ENCODE results near the gene NOTUM. TPM values are rescaled to one million over a fixed set of nuclear protein-coding genes. Genes with fewer than 3 reads are reported as not detected.

Gene NOTUM
- polyA plus RNA-seq, 4 donors = 1.0 to 1.1 TPM; not detected in 2

DNA sequence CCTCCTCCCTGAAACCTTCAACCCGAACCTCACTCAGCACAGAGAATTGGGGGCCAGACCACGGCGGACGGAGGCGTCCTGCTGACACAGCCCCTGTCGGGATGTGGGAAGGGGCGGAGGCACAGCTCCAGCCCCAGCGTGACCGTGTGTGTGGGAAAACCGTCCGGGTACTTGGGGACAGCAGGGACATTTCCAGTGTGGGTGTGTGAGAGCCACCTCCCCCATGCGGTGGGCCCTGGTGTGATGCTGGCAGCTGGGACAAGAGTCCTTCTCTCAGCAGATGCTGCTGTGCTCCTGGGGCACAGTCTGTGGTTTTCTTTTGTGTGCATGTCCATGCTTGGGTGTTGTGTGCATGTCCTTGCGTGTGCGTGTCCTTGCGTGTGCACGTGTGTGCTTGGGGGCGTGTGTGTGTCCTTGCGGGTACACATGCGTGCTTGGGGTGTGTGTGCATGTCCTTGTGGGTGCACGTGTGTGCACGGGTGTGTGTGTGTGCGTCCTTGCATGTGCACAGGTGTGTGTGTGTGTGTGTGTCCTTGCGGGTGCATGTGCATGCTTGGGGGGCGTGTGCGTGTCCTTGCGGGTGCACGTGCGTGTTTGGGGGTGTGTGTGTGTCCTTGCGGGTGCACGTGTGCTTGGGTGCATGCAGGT is 44.8 kb upstream of the NOTUM start:
- peaks cover 0 to 60% (median 2%) of the 10 kb centered on the region in 3 donors for H3K36me3 ChIP-seq (ENCODE audit: control insufficient read depth in 3 of 3, insufficient read depth in 2 of 3, low read depth in 1 of 3, low read length in 3 of 3)
- H3K4me1 ChIP-seq (ENCODE audit: control insufficient read depth in 3 of 3, insufficient read depth in 2 of 3, low read depth in 1 of 3, low read length in 2 of 3) = peaks cover 0 to 10% (median 0%) of the 10 kb centered on the region in 3 donors
- H3K27ac ChIP-seq (ENCODE audit: low read depth in 1 of 3, low read length in 2 of 3) = no peak overlapping the region
- H3K4me3 ChIP-seq (ENCODE audit: low read depth in 1 of 3, low read length in 3 of 3) = no peak overlapping the region
- H3K27me3 ChIP-seq (ENCODE audit: control insufficient read depth in 3 of 3, insufficient read depth in 3 of 3, low read length in 3 of 3) = no peaks in the 10 kb centered on the region
- no peaks in the 10 kb centered on the region for H3K9me3 ChIP-seq (ENCODE audit: control insufficient read depth in 2 of 2, insufficient read depth in 1 of 2, low read depth in 1 of 2, low read length in 1 of 2)
- WGBS, 3 donors = 89 to 91% (median 89%) methylated on average over 28 to 30 of the region's 30 CpGs
- DNase-seq (no peak), FAIRE-seq (no peak)

DNA sequence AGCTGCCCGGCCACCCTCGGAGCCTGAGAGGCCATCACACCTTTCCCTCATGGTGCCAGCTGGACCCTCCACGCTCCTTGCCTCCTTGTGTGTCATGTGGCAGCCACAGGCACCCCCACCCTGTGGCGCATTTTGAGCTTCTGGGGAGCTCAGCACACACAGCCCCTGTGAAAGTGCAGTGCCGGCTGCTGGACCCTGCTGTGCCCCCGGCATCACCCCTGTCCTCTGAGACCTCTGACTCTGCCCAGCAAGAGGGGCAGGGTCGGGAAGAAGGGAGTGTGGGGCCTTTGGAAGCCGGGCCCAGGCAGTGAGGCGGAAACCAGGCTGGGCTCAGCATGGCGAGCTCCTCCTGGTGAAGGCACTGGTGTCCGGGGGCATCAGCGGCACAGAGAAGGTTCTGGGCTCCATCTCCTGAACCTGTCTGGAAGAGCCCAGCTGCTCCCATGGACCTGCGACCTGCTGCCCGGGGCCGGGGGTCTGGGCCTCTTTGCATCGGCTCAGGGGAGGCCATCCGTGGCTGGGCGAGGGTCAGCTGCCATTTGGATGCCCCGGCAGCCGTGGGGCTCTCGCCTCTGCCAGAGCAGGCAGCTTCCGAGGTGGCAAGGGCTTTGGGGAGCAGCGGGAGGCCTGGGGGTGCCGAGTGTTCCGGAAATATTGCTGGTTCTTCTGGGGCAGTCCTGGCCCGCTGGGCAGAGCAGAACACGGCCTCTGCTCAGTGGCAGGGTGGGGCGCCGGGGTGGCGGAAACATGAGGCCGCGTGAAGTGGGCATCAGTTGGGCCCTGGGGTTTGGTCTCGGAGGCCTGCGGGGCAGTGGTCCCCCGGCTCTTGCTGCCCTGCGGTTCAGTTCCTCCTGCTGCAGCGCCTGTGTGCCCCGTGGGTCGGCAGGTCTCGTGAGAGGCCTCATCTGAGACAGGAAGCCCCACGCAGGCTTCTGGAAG is 43.8 kb upstream of the NOTUM start:
- H3K4me1 ChIP-seq (ENCODE audit: control insufficient read depth in 3 of 3, insufficient read depth in 2 of 3, low read depth in 1 of 3, low read length in 2 of 3) = peaks cover 0 to 20% (median 2%) of the 10 kb centered on the region in 3 donors
- H3K4me3 ChIP-seq (ENCODE audit: low read depth in 1 of 3, low read length in 3 of 3) = no peak overlapping the region
- peaks cover 0 to 55% (median 2%) of the 10 kb centered on the region in 3 donors for H3K36me3 ChIP-seq (ENCODE audit: control insufficient read depth in 3 of 3, insufficient read depth in 2 of 3, low read depth in 1 of 3, low read length in 3 of 3)
- DNase-seq (no peak), FAIRE-seq (no peak)
- H3K9me3 ChIP-seq (ENCODE audit: control insufficient read depth in 2 of 2, insufficient read depth in 1 of 2, low read depth in 1 of 2, low read length in 1 of 2) = no peaks in the 10 kb centered on the region
- no peak overlapping the region for H3K27ac ChIP-seq (ENCODE audit: low read depth in 1 of 3, low read length in 2 of 3)
- no peaks in the 10 kb centered on the region for H3K27me3 ChIP-seq (ENCODE audit: control insufficient read depth in 3 of 3, insufficient read depth in 3 of 3, low read length in 3 of 3)
- WGBS, 3 donors = 87 to 91% (median 89%) methylated on average over 34 to 41 of the region's 41 CpGs

DNA sequence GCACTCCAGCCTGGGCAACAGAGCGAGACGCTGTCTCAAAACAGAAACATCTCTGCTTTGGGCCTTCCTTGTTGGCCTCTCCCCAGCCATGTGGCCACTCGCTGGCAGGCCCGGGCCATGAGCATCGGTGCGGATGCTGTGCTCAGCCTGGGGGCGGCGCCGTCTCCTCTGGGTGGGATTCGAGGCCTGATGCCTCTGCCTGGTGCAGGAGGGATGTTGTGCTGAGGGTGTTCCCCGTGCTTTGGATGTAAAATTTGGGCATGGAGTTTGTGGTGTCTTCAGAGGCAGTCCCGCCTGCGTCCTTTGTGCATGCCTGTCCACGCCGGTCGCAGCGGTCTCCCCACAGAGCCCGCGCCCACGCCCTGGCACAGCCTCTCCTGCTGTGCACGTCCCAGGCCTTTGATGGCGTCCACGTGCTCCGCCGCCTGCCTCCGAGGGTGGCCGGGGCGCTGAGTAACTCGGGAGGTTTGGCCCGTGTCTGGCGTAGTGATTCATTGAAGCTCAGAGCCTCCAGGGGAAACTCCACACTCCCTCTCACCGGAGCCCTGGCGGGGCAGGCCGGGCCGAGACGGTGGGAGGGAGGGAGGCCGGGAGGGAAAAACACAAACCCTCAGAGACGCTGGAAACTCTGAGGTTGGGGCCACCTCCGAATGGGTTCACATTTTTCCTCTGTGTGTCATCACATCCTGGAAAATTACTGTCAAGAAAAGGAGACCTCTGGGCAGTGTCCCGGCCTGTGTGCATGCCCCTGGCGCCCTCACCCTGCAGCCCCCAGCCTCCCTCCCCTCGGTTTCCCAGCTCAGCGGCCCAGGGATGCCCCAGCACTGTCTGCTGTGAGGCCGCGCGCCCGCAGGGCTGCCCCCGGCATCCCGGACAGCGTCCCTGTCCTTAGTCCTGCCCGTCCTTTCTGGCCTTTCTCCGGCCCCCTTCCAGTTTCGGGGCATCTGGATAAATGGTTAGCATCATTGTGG is 42.7 kb upstream of the NOTUM start:
- no peak overlapping the region for H3K4me3 ChIP-seq (ENCODE audit: low read depth in 1 of 3, low read length in 3 of 3)
- peaks cover 0 to 53% (median 2%) of the 10 kb centered on the region in 3 donors for H3K36me3 ChIP-seq (ENCODE audit: control insufficient read depth in 3 of 3, insufficient read depth in 2 of 3, low read depth in 1 of 3, low read length in 3 of 3)
- FAIRE-seq (no peak), DNase-seq (no peak)
- peaks cover 0 to 23% (median 2%) of the 10 kb centered on the region in 3 donors for H3K4me1 ChIP-seq (ENCODE audit: control insufficient read depth in 3 of 3, insufficient read depth in 2 of 3, low read depth in 1 of 3, low read length in 2 of 3)
- H3K9me3 ChIP-seq (ENCODE audit: control insufficient read depth in 2 of 2, insufficient read depth in 1 of 2, low read depth in 1 of 2, low read length in 1 of 2) = no peaks in the 10 kb centered on the region
- H3K27me3 ChIP-seq (ENCODE audit: control insufficient read depth in 3 of 3, insufficient read depth in 3 of 3, low read length in 3 of 3) = no peaks in the 10 kb centered on the region
- H3K27ac ChIP-seq (ENCODE audit: low read depth in 1 of 3, low read length in 2 of 3) = no peak overlapping the region
- WGBS, 3 donors = 74 to 90% (median 85%) methylated on average over 53 of the region's 53 CpGs

DNA sequence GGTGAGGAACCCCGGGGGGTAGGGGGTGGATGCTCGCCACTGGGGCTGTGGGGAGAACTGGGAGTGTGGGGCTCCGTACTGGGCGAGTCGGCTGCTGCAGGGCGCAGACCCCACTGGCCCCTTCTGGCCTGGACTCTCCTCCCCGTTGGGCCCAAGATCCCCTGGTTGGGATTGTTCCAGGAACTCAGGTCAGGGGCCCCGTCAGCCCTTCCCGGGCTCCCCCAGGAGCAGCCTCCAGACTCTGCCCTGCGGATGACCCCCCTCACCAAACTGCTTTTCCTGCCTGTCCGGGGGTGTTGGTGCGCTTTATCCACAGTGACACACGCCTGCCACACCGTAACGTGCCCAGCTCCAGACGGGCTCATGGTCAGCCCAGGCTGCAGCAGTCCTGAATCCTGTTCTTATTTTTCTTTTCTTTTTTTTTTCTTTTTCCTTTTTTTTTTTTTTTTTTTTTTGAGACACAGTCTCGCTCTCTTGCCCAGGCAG is 40.6 kb upstream of the NOTUM start:
- DNase-seq (no peak), FAIRE-seq (no peak)
- Histone ChIP-seq H3K36me3 (ENCODE audit: control insufficient read depth in 3 of 3, insufficient read depth in 2 of 3, low read depth in 1 of 3, low read length in 3 of 3) (peaks cover 0 to 52% (median 2%) of the 10 kb centered on the region in 3 donors), H3K27me3 (ENCODE audit: control insufficient read depth in 3 of 3, insufficient read depth in 3 of 3, low read length in 3 of 3) (no peaks in the 10 kb centered on the region), H3K4me3 (ENCODE audit: low read depth in 1 of 3, low read length in 3 of 3) (no peak overlapping the region), H3K9me3 (ENCODE audit: control insufficient read depth in 2 of 2, insufficient read depth in 1 of 2, low read depth in 1 of 2, low read length in 1 of 2) (no peaks in the 10 kb centered on the region), H3K4me1 (ENCODE audit: control insufficient read depth in 3 of 3, insufficient read depth in 2 of 3, low read depth in 1 of 3, low read length in 2 of 3) (peaks cover 0 to 23% (median 2%) of the 10 kb centered on the region in 3 donors), H3K27ac (ENCODE audit: low read depth in 1 of 3, low read length in 2 of 3) (peak overlapping the region in 1 of 3 donors; percentile 65)
- 45 to 69% (median 63%) methylated on average over 16 to 17 of the region's 17 CpGs for WGBS, 3 donors

DNA sequence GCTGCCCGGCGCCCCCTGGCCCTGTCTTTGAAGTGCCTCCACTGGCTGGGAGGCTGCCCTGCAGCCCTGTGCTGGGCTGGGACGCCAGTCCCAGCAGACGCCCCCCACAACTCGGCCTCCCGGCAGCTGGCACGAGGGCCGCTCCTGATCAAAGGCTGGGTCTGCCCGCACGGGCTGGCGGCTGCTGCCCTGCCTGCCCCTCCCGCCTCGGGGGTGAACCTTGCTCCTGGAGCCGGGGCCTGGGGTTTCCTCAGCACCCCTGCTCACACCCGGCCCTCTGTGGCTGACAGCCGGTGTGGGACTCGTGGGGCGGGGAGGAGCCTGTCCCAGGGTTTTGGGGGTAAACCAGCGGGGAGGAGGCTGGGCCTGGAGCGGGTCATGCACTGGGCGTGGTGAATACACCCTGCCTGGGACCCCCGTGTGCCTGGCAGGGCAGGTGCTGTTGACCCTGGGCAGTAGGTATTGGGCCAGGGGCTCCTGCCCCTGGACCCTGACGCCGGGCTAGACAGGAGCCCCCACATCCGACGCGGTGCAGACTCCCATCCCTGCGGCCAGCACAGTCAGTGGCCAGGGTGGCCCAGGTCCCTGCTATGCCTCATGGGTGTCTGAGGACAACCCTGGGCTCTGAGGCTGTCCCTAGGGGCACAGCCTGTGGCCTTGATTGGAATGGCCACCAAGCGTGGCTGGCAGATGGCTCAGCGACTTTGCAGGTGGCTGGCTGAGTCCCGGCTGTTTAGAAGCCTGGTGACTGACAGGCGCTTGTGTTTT is 40.0 kb upstream of the NOTUM start:
- peaks cover 0 to 23% (median 2%) of the 10 kb centered on the region in 3 donors for H3K4me1 ChIP-seq (ENCODE audit: control insufficient read depth in 3 of 3, insufficient read depth in 2 of 3, low read depth in 1 of 3, low read length in 2 of 3)
- no peaks in the 10 kb centered on the region for H3K27me3 ChIP-seq (ENCODE audit: control insufficient read depth in 3 of 3, insufficient read depth in 3 of 3, low read length in 3 of 3)
- H3K4me3 ChIP-seq (ENCODE audit: low read depth in 1 of 3, low read length in 3 of 3) = no peak overlapping the region
- FAIRE-seq = no peak
- H3K27ac ChIP-seq (ENCODE audit: low read depth in 1 of 3, low read length in 2 of 3) = peak overlapping the region in 1 of 3 donors; percentile 65
- peaks cover 0 to 53% (median 2%) of the 10 kb centered on the region in 3 donors for H3K36me3 ChIP-seq (ENCODE audit: control insufficient read depth in 3 of 3, insufficient read depth in 2 of 3, low read depth in 1 of 3, low read length in 3 of 3)
- no peaks in the 10 kb centered on the region for H3K9me3 ChIP-seq (ENCODE audit: control insufficient read depth in 2 of 2, insufficient read depth in 1 of 2, low read depth in 1 of 2, low read length in 1 of 2)
- WGBS, 3 donors = 10 to 62% (median 46%) methylated on average over 27 to 32 of the region's 32 CpGs
- peak; percentile 78 to 89 for DNase-seq

DNA sequence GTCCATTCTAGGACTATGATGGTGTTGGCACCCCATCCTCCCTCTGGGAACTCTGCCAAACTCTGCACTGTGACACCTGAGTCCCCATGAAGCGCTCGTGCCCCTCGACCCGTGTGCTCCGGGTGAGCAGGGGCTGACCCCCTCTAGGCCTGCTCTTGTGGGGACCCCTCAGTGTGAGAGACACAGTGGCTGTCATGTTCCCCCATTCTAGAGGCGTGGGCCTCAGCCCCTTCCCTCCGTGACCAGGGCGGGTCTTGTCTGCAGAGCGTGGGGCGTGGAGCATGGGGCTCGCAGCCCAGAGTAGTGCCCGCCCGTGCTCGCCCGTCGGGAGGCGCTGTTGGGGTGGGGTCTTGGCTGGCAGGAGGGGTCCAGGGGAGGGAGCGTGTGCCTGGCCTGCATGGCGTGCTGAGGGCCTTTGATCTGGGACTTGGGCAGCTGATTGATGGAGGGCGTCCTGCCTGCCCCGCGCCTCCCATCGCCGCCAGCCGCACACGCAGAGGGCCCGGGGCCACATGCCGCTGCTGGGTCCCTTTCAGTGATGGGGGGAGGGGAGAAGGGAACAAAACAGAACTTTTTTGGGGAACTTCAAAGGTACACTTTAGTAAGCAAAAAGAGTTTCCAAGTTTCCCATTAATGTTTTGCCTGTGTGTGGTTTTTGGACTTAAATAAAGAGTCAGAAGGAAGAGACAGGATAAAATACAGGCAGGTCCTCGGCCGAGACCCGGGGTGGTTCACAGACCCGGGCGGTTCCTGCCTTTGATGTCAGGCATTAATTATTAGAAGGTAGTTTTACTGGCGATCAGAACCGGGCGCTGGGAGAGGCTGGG is 39.2 kb upstream of the NOTUM start:
- no peak for FAIRE-seq
- peak overlapping the region in 1 of 3 donors; percentile 13 for H3K27ac ChIP-seq (ENCODE audit: low read depth in 1 of 3, low read length in 2 of 3)
- peaks cover 0 to 23% (median 2%) of the 10 kb centered on the region in 3 donors for H3K4me1 ChIP-seq (ENCODE audit: control insufficient read depth in 3 of 3, insufficient read depth in 2 of 3, low read depth in 1 of 3, low read length in 2 of 3)
- peaks cover 0 to 54% (median 2%) of the 10 kb centered on the region in 3 donors for H3K36me3 ChIP-seq (ENCODE audit: control insufficient read depth in 3 of 3, insufficient read depth in 2 of 3, low read depth in 1 of 3, low read length in 3 of 3)
- H3K9me3 ChIP-seq (ENCODE audit: control insufficient read depth in 2 of 2, insufficient read depth in 1 of 2, low read depth in 1 of 2, low read length in 1 of 2) = no peaks in the 10 kb centered on the region
- H3K4me3 ChIP-seq (ENCODE audit: low read depth in 1 of 3, low read length in 3 of 3) = no peak overlapping the region
- H3K27me3 ChIP-seq (ENCODE audit: control insufficient read depth in 3 of 3, insufficient read depth in 3 of 3, low read length in 3 of 3) = no peaks in the 10 kb centered on the region
- peak; percentile 35 to 42 for DNase-seq
- 17 to 64% (median 37%) methylated on average over 36 of the region's 36 CpGs for WGBS, 3 donors

DNA sequence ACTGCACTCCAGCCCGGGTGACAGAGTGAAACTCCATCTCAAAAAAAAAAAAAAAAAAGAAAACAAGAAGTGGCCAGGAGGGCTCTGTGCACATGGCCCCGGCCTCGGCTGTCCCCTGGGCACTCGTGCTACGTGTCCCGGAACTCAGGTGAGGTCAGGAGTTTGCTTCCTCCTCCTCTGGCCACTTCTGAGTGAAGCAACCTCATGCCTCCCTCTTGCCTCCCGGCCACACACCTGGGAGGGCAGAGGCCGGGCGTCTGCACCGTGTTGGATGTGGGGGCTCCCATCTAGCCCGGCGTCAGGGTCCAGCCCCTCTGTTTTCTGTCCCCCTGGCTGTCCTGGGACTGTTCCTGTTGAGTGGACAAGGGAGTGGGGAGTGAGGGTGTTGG is 38.6 kb upstream of the NOTUM start:
- Histone ChIP-seq H3K36me3 (ENCODE audit: control insufficient read depth in 3 of 3, insufficient read depth in 2 of 3, low read depth in 1 of 3, low read length in 3 of 3) (peaks cover 0 to 56% (median 0%) of the 10 kb centered on the region in 3 donors), H3K4me1 (ENCODE audit: control insufficient read depth in 3 of 3, insufficient read depth in 2 of 3, low read depth in 1 of 3, low read length in 2 of 3) (peaks cover 0 to 23% (median 2%) of the 10 kb centered on the region in 3 donors), H3K27ac (ENCODE audit: low read depth in 1 of 3, low read length in 2 of 3) (no peak overlapping the region), H3K9me3 (ENCODE audit: control insufficient read depth in 2 of 2, insufficient read depth in 1 of 2, low read depth in 1 of 2, low read length in 1 of 2) (no peaks in the 10 kb centered on the region), H3K27me3 (ENCODE audit: control insufficient read depth in 3 of 3, insufficient read depth in 3 of 3, low read length in 3 of 3) (no peaks in the 10 kb centered on the region), H3K4me3 (ENCODE audit: low read depth in 1 of 3, low read length in 3 of 3) (no peak overlapping the region)
- 26 to 70% (median 47%) methylated on average over 9 to 12 of the region's 12 CpGs for WGBS, 3 donors
- DNase-seq = peak in 1 of 2 donors; percentile 41
- FAIRE-seq = no peak
